Left renal cortex interstitium (tissue), 4 donors: Measurements from ENCODE around the gene ITPRIPL1. TPM values are rescaled to one million over a fixed set of nuclear protein-coding genes. Genes with fewer than 3 reads are reported as not detected.
"Not testable (repeated sequence)": the region's sequence is repeated elsewhere in the genome, so short reads cannot be mapped to it uniquely, and the experiment has no call there.

Experiments used
- DNase-seq, 4 donors: peaks; one replicate each; pipeline ENCODE4 v3.0.0-alpha.2; 2013; ENCODE audit warnings: low read depth in 4 of 4, low spot score in 2 of 4, missing footprints in 1 of 4
- polyA plus RNA-seq, 4 donors: library from polyadenylated mRNA; unstranded; fragments of 120-200 nt; gene quantifications; one replicate each; pipeline ENCODE4 v1.2.1, GENCODE V29; 2013; ENCODE audit not compliant: insufficient read length in 4 of 4

Gene ITPRIPL1, protein sequence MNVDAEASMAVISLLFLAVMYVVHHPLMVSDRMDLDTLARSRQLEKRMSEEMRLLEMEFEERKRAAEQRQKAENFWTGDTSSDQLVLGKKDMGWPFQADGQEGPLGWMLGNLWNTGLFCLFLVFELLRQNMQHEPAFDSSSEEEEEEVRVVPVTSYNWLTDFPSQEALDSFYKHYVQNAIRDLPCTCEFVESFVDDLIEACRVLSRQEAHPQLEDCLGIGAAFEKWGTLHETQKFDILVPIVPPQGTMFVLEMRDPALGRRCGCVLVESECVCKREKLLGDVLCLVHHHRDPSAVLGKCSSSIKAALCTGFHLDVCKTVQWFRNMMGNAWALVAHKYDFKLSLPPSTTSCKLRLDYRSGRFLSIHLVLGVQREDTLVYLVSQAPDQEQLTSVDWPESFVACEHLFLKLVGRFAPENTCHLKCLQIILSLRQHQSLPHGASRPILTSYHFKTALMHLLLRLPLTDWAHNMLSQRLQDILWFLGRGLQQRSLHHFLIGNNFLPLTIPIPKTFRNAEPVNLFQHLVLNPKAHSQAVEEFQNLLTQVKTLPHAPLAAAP
- 1 to 10 TPM; 3.9 to 5.7 (median 4.8) TPM for polyA plus RNA-seq

- no peak for DNase-seq
These were observed at the start of gene ITPRIPL1 for GRCh38 chr2:96325041-96325883. Gene ITPRIPL1 (plus strand): TSS chr2:96325317. CDS start chr2:96325840, 523 bp downstream.

GRCh38 chr2:96276787-96277499 lies 48.2 kb upstream of the ITPRIPL1 start:
- DNase-seq: no peak

- no peak for DNase-seq
These were observed 37.8 kb upstream of the ITPRIPL1 start for GRCh38 chr2:96287273-96287856.

DNA sequence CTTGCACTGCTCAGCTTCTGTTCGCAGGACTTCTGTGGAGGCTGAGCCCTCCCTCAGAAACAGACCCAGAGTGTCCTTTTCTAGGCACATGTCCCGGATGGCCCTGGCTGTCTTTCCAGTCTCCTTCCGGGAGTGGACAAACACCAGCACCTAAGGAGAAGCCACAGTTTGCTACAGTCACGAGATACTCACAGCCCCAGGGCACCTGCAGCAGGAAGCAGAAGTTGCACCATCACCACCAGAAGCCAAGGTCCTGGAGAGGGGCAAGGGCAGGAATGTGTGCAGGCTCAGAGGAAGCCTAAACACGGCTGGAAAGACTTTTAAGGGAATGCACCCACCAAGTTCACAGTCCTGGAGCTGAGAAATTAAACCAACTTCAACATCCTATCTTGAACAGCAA lies 33.4 kb upstream of the ITPRIPL1 start:
- no peak for DNase-seq

- not testable (repeated sequence) for DNase-seq
These were observed 30.8 kb upstream of the ITPRIPL1 start for GRCh38 chr2:96294271-96294670.

DNA sequence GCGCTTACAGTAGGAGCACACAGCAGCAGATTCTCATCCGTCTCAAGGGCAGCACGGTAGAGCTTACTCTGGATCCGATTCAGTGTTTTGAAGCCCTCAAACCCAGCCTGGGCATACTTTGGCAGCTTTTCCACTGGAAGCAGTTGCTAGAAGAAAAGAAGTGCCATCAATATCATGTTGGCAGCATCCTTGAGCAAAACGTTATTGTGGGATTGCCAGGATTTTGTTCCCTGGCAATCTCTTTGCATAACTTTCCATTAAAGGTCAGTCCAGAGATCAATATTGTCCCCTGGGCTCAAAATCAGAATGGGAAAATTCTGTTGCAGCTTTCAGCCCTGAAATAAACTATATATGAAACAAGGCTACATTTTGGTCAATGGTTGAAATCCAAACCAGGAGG lies 28.2 kb upstream of the ITPRIPL1 start:
- no peak for DNase-seq

- DNase-seq: no peak
These were observed 23.3 kb upstream of the ITPRIPL1 start for GRCh38 chr2:96301865-96302264.

GRCh38 chr2:96304606-96305005 lies 20.5 kb upstream of the ITPRIPL1 start:
- DNase-seq: no peak

GRCh38 chr2:96305091-96305978 lies 19.8 kb upstream of the ITPRIPL1 start, which contains the start of gene SNRNP200:
Gene SNRNP200 (minus strand): TSS chr2:96305546. CDS start chr2:96305437, 109 bp downstream.
- DNase-seq: peak in 3 of 4 donors; percentile 62 to 78 (median 73)

DNA sequence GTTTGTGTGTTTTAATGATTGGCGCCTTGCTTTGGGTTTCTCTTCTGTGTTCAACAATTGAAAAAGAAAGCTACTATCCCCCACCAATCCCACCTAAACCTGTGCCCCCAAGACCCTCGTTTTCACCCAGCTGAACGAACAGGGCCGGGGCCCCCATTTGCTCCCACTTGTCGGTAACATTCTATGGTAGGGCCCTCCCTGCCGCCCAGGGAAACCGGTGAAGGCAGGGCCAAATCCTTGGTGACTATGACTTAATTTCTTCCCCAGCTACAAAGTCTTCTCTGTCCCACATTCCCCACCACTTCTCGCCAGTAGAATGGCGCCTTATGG lies 19.2 kb upstream of the ITPRIPL1 start:
- no peak for DNase-seq

GRCh38 chr2:96306370-96306769 lies 18.7 kb upstream of the ITPRIPL1 start:
- no peak for DNase-seq

DNA sequence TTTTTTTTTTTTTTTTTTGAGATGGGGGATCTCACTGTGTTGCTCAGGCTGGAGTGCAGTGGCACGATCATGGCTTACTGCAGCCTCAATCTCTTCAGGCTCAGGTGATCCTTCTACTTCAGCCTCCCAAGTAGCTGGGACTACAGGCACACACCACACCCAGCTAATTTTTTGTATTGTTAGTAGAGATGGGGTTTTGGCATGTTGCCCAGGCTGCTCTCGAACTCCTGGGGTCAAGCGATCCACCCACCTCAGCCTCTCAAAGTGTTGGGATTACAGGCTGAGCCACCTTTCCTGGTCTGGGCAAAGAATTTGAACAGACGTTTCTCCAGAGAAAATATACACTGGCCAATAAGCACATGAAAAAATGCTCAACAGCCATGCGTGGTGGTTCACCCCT lies 16.9 kb upstream of the ITPRIPL1 start:
- DNase-seq: no peak

DNA sequence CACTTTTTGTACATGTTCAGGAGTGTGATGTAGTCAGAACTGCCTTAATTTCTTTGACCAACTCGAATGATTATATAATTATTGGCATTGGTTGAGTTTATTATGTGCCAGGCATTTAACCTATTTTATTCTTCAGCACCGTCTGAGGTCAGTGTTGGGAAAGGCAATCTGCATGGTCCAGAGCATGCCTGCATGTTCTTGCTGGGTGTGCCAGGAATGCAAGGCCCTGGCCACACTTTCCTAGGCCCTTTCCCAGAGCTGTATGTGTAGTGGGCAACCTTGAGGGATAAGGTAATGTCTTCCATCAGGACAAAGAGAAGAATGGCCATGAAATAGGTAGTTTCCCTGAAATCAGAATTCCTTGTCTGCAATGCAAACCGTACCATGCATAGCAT lies 10.1 kb upstream of the ITPRIPL1 start:
- no peak for DNase-seq

DNA sequence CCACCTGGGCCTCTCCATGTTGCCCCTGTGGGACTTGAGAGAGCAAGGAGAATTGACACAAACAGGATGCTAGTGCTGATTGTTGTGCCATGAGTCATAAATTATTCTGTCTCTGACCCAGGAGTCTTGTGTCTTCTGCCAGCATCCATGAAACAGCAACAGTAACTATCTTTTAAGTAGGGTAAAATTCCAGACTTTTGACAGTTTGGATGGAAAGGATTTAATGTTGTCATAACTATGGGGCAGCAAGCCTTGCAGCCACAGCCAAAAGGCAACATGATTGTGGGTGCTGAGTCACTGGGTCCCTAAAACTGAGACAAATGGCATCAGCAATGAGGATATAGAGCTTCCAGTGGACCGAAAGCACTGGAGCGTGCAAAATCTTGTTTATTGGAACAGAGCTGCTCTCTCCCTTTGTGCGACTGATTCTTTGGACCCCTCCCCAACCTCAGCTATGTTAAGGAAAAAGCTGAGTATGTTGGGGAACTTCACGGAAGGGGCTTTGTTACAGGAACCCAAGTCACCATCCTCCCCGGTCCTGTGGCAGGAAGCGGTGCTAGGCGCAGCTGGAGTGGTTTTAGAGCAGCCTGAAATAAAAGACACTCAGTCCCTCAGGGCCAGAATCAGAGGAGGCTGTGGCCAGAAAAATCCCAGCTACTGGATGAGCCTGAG lies 9.6 kb upstream of the ITPRIPL1 start:
- no peak for DNase-seq

DNA sequence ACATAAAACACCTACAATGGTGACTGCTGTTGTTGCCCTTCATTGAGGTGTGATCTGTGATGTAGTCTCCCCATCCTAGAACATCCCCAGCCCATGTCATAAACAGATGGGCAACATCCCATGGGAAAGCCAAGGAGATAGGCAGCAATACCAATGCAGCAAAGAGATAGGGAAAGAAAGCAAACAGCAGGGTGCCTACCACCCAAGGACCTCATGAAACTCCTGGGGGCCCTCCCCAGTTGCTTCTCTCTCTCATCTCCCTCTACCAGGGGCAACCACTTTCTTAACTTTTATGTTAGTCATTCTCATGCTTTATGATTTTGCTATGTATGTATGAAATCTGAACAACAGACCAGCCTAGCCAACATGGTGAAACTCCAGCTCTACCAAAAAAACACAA lies 8.1 kb upstream of the ITPRIPL1 start:
- no peak for DNase-seq

DNA sequence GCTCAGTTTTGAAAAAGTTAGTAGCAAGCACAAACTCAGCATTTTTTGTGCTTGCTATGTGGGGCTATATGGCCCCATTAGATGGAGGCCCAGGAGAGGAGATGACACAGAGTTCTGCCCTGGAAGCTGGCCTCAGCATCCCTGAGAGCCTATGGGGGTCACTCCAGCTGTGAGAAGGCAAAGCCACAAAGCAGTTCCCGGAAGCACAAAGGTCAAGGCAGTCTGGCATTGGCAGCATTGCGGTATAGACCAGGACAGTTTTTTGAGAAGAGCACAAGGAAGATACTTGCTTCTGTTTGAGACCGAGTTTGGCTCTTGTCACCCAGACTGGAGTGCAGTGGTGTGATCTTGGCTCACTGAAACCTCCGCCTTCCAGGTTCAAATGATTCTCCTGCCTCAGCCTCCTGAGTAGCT lies 7.5 kb upstream of the ITPRIPL1 start:
- no peak for DNase-seq

GRCh38 chr2:96318723-96319122 lies 6.4 kb upstream of the ITPRIPL1 start:
- DNase-seq: no peak

GRCh38 chr2:96319396-96319795 lies 5.7 kb upstream of the ITPRIPL1 start:
- DNase-seq: no peak

GRCh38 chr2:96320326-96320725 lies 4.8 kb upstream of the ITPRIPL1 start:
- DNase-seq: no peak
